Hepatocyte (in vitro differentiated cells): ENCODE data around the gene CTTN.

Source experiments
- EZH2 ChIP-seq: fragments of 200-600 bp; sonication (generic); IDR thresholded peaks from 2 replicates; pipeline ENCODE4 v1.6.1; 2016; ENCODE audit warnings: antibody characterized with exemption, mild to moderate bottlenecking, borderline replicate concordance
- EZH2phosphoT487 ChIP-seq: fragments of 200-600 bp; sonication (generic); IDR thresholded peaks from one replicate; pipeline ENCODE4 v1.6.1; 2018; ENCODE audit warnings: antibody characterized with exemption, mild to moderate bottlenecking, low read depth, moderate library complexity; ENCODE audit not compliant: unreplicated experiment, severe bottlenecking
- TF ChIP-seq, protein P1 (sequence below): fragments of 200-600 bp; sonication (generic); IDR thresholded peaks from 2 replicates; pipeline ENCODE4 v1.5.1; 2016; ENCODE audit warnings: antibody characterized with exemption, mild to moderate bottlenecking; ENCODE audit not compliant: poor library complexity

GRCh38 chr11:70407814-70408213 lies 9.5 kb downstream of the CTTN start:
- TF ChIP-seq, protein P1, sequence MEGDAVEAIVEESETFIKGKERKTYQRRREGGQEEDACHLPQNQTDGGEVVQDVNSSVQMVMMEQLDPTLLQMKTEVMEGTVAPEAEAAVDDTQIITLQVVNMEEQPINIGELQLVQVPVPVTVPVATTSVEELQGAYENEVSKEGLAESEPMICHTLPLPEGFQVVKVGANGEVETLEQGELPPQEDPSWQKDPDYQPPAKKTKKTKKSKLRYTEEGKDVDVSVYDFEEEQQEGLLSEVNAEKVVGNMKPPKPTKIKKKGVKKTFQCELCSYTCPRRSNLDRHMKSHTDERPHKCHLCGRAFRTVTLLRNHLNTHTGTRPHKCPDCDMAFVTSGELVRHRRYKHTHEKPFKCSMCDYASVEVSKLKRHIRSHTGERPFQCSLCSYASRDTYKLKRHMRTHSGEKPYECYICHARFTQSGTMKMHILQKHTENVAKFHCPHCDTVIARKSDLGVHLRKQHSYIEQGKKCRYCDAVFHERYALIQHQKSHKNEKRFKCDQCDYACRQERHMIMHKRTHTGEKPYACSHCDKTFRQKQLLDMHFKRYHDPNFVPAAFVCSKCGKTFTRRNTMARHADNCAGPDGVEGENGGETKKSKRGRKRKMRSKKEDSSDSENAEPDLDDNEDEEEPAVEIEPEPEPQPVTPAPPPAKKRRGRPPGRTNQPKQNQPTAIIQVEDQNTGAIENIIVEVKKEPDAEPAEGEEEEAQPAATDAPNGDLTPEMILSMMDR, result no peak
- TF ChIP-seq EZH2 (no peak), EZH2phosphoT487 (no peak)
